Mammary microvascular endothelial cell (primary cell): ENCODE measurements around the gene UBE2Q2. TPM values are rescaled to one million over a fixed set of nuclear protein-coding genes. Genes with fewer than 3 reads are reported as not detected.

Experiments
- total RNA-seq: library from RNA; depleted of rRNA; stranded (reverse); fragments of >200 nt; gene quantifications from 2 replicates; pipeline ENCODE4 v1.2.3, GENCODE V29; 2015

UBE2Q2 gene
- total RNA-seq: 25.4 and 32.3 TPM in 2 replicates

DNA sequence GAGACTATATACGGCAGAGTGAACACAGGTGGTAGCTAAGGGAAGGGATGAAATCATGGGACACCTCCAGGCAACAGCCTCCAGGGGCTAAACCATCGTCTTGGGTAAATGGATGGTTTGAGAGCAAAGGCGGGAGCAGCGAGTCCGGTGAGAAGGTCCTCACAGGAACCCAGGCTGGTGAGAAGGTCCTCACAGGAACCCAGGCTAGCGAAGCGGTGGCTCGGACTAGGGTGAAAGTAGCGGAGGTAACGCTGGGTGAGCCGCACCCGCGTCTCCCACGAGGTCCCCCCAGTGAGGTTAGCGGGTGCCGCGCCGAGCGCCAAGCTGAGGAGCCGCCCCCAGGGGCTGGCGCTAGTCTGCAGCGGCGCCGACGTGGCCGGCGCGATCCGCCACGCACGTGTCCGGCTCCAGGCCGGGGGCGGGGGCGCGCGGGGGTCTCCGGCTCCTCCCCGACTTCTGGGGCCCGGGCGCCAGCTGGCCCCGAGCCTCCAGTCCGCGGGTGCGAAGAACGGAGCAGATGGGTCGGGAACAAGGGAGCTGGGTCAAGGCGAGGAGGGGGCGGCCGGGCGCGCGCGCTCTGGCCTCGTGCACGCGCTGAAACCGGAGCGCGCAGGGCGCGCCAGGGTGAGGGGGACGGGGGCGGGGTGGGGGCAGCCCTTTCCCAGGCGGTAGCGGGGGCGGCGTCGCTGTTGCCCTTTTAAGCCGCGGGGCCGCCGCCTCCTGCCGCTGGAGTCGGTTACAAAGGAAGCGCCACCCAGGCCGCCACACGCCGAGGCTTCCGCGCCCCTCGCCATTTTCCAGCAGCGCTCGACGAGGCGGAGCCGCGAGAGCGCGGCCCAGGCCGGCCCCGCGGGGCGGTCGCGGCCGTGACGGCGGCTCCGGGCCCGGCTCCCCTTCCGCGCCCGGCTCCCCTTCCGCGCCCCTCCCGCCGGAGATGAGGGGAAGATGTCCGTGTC, at the start of gene UBE2Q2:
TSS of gene UBE2Q2 (plus strand) at position 726 of the 956 bp plus-strand sequence. CDS start at position 946, 220 bp downstream.

GRCh38 chr15:75903331-75904239, 60.3 kb downstream of the UBE2Q2 start, which contains the start of gene FBXO22:
Gene FBXO22 (plus strand): TSS chr15:75903878. CDS start chr15:75903964, 86 bp downstream.

Other genes with a start within 250 kb of the UBE2Q2 start
- 21.1 and 22.8 TPM in 2 replicates for gene SNUPN, start 217.7 kb upstream of the UBE2Q2 start, total RNA-seq
- gene IMP3, start 203.2 kb upstream of the UBE2Q2 start, total RNA-seq: 116 TPM in 2 replicates
- 7.9 and 8.4 TPM in 2 replicates for gene SNX33, start 195.5 kb upstream of the UBE2Q2 start, total RNA-seq
- under 0.01 TPM in 1 of 2 replicates, not detected in the other for gene CSPG4, start 130.6 kb upstream of the UBE2Q2 start, total RNA-seq
- gene FBXO22, start 60.4 kb downstream of the UBE2Q2 start, total RNA-seq: 50.3 and 55.1 TPM in 2 replicates
- not detected in 2 replicates for gene NRG4, start 169.0 kb downstream of the UBE2Q2 start, total RNA-seq
- gene TMEM266, start 216.5 kb downstream of the UBE2Q2 start, total RNA-seq: not detected in 2 replicates